ENCODE measurements around the gene TET1. TPM values are rescaled to one million over a fixed set of nuclear protein-coding genes. Genes with fewer than 3 reads are reported as not detected.

TET1 gene
- polyA plus RNA-seq, 2 of the 4 experiments (the other 2 are of a cell fraction) = 0.45 to 1.8 TPM

GRCh38 chr10:68553138-68553537 is 7.0 kb upstream of the TET1 start (continued):
- TF ChIP-seq PBX3 (IDR thresholded peaks at IDR 0.05) (no peak), ZSCAN20 (CRISPR knock-in tag; IDR thresholded peaks at IDR 0.05) (no peak)

- POLR2A ChIA-PET = no interaction called here
- Histone ChIP-seq H3K4me3 (no peak overlapping the region), H3K27ac (no peak overlapping the region), H3K4me1 (peaks cover 6% of the 10 kb centered on the region; the same call in 1 of the 3 replicates), H3K9me3 (no peaks in the 10 kb centered on the region), H3K4me2 (no peak overlapping the region)
- no peak for TF ChIP-seq ZSCAN20 (CRISPR knock-in tag; IDR thresholded peaks at IDR 0.05)
- TF ChIP-seq CHD4 (IDR thresholded peaks at IDR 0.05; ENCODE audit: borderline replicate concordance) = no peak
- CTCF ChIA-PET = interaction anchor here (1.0 kb wide), 1 partner anchor 12 kb away, joined by 3 read pairs; no protein-coding TSS in a partner anchor
- FAIRE-seq (no peak), ATAC-seq (no peak), DNase-seq (ENCODE audit: low read depth in 1 of 2, low spot score in 1 of 2) (no peak)
- WGBS (ENCODE audit: missing lambda C conversion rate) = 88% methylated on average over 3 of the region's 3 CpGs
Observed at GRCh38 chr10:68553599-68553998, 6.5 kb upstream of the TET1 start.

- H3K27ac ChIP-seq = no peak overlapping the region
- DNase-seq (ENCODE audit: low read depth in 1 of 2, low spot score in 1 of 2) (no peak), ATAC-seq (no peak), FAIRE-seq (no peak)
- H3K4me3 ChIP-seq = no peak overlapping the region
- no peak for TF ChIP-seq HOXB5 (CRISPR knock-in tag; IDR thresholded peaks at IDR 0.05)
- no peak for TF ChIP-seq RCOR1 (IDR thresholded peaks at IDR 0.05; ENCODE audit: low read depth, low read length)
- no peak for TF ChIP-seq E2F6 (IDR thresholded peaks at IDR 0.05; ENCODE audit: borderline replicate concordance, low read depth)
- TF ChIP-seq HOXB13 (CRISPR knock-in tag; IDR thresholded peaks at IDR 0.05; ENCODE audit: low read depth) = no peak
- no peak for TF ChIP-seq CEBPB (IDR thresholded peaks at IDR 0.05)
- no peak for TF ChIP-seq JUN (IDR thresholded peaks at IDR 0.05)
- no peak for TF ChIP-seq ATOH8 (CRISPR knock-in tag; IDR thresholded peaks at IDR 0.05; ENCODE audit: low read depth)
- WGBS (ENCODE audit: missing lambda C conversion rate) = 93% methylated on average over 2 of the region's 2 CpGs
- POLR2A ChIA-PET = no interaction called here
- CTCF ChIA-PET = no interaction called here
- no peak overlapping the region for H3K4me2 ChIP-seq
- H3K9me3 ChIP-seq = no peaks in the 10 kb centered on the region
- peaks cover 9% of the 10 kb centered on the region; the same call in 1 of the 3 replicates for H3K4me1 ChIP-seq
Observed at GRCh38 chr10:68558478-68558877, 1.7 kb upstream of the TET1 start.

- Histone ChIP-seq H3K4me1 (peaks cover 9% of the 10 kb centered on the region; the same call in 1 of the 3 replicates), H3K4me3 (peak overlapping the region; percentile 89; the same call in 1 of the 3 replicates), H3K9me3 (no peaks in the 10 kb centered on the region), H3K4me2 (peak overlapping the region; percentile 94; the same call in 2 of the 3 replicates), H3K27ac (no peak overlapping the region)
- no peak for ATAC-seq
- TF ChIP-seq PHF8 (IDR thresholded peaks at IDR 0.05; ENCODE audit: borderline replicate concordance, low read depth) = no peak
- TF ChIP-seq SREBF2 (IDR thresholded peaks at IDR 0.05) = no peak
- TF ChIP-seq ATOH8 (CRISPR knock-in tag; IDR thresholded peaks at IDR 0.05; ENCODE audit: low read depth) = no peak
- no peak for TF ChIP-seq POLR2AphosphoS2 (conservative IDR thresholded peaks at IDR 0.05; ENCODE audit: low read length)
- no peak for TF ChIP-seq TP53 (CRISPR knock-in tag; IDR thresholded peaks at IDR 0.05)
- no peak for TF ChIP-seq BHLHE40 (IDR thresholded peaks at IDR 0.05; ENCODE audit: low read depth, low read length)
- no peak for TF ChIP-seq USF2 (IDR thresholded peaks at IDR 0.05)
- TF ChIP-seq FOSL2 (IDR thresholded peaks at IDR 0.05) = no peak
- no peak for TF ChIP-seq FOSL2 (CRISPR knock-in tag; IDR thresholded peaks at IDR 0.05)
- no peak for TF ChIP-seq ZSCAN20 (CRISPR knock-in tag; IDR thresholded peaks at IDR 0.05)
- no peak for TF ChIP-seq HEYL (CRISPR knock-in tag; IDR thresholded peaks at IDR 0.05)
- no peak for TF ChIP-seq CBX8 (IDR thresholded peaks at IDR 0.05)
- TF ChIP-seq NPAS2 (CRISPR knock-in tag; IDR thresholded peaks at IDR 0.05; ENCODE audit: borderline replicate concordance) = no peak
- TF ChIP-seq E2F6 (IDR thresholded peaks at IDR 0.05; ENCODE audit: borderline replicate concordance, low read depth) = no peak
- TF ChIP-seq PBX3 (IDR thresholded peaks at IDR 0.05) = no peak
- no peak for TF ChIP-seq RFX5 (IDR thresholded peaks at IDR 0.05)
- TF ChIP-seq CBX2 (IDR thresholded peaks at IDR 0.05; ENCODE audit: borderline replicate concordance, low read depth) = no peak
- TF ChIP-seq HDAC2 (IDR thresholded peaks at IDR 0.05) = no peak
- TF ChIP-seq GATA3 (IDR thresholded peaks at IDR 0.05; ENCODE audit: borderline replicate concordance) = no peak
- POLR2A ChIA-PET = interaction anchor here (1.0 to 1.8 kb wide), 3 partner anchors 8 to 171 kb away, joined by 3 to 11 read pairs (median 7); no protein-coding TSS in a partner anchor
- 80% methylated on average over 3 of the region's 4 CpGs for WGBS (ENCODE audit: missing lambda C conversion rate)
- CTCF ChIA-PET = interaction anchor here (0.6 to 4.2 kb wide), 3 partner anchors 9 to 153 kb away, joined by 3 to 31 read pairs (median 3); no protein-coding TSS in a partner anchor
- DNase-seq (ENCODE audit: low read depth in 1 of 2, low spot score in 1 of 2) = no peak
- no peak for FAIRE-seq
Observed at GRCh38 chr10:68559251-68559650, 886 bp upstream of the TET1 start.

Measured in A549 (cell line).